ENCODE data around the gene PDIA2. TPM values are rescaled to one million over a fixed set of nuclear protein-coding genes. Genes with fewer than 3 reads are reported as not detected.

The PDIA2 gene
- total RNA-seq, 1 experiment from 2014 or later: not detected

- DNase-seq (ENCODE audit: low spot score): no peak
- Histone ChIP-seq H3K9me3 (ENCODE audit: low read depth, low read length, poor library complexity, severe bottlenecking) (no peaks in the 10 kb centered on the region), H3K4me3 (ENCODE audit: low read depth, low read length, poor library complexity, severe bottlenecking) (no peak overlapping the region), H3K4me1 (ENCODE audit: insufficient read depth, low read length, poor library complexity, severe bottlenecking) (no peaks in the 10 kb centered on the region), H3K27me3 (replicated peaks; ENCODE audit: insufficient read depth, low read depth, low read length, poor library complexity) (peaks cover under 1% of the 10 kb centered on the region), H3K27ac (ENCODE audit: low read depth, low read length, poor library complexity, severe bottlenecking) (no peak overlapping the region), H3K36me3 (ENCODE audit: insufficient read depth, low read length, poor library complexity, severe bottlenecking) (peaks cover 2% of the 10 kb centered on the region)
- CTCF ChIA-PET: no interaction called here
- BruUV-seq (replicated peaks): no TSS peak
- intact Hi-C loops (cut with micrococcal nuclease; ENCODE audit: unreplicated experiment): no loop called here
- TF ChIP-seq EZH2 (IDR thresholded peaks at IDR 0.05; ENCODE audit: borderline replicate concordance, low read depth, low read length, poor library complexity, severe bottlenecking) (no peak), CTCF (conservative IDR thresholded peaks at IDR 0.05; ENCODE audit: low read depth, low read length) (no peak)
- POLR2A ChIA-PET (ENCODE audit: low non-redundant PET): no interaction called here
These were observed 13.7 kb upstream of the PDIA2 start for GRCh38 chr16:269061-269796.

- ChIA-PET CTCF (no interaction called here), POLR2A (ENCODE audit: low non-redundant PET) (no interaction called here)
- Histone ChIP-seq H3K27ac (ENCODE audit: low read depth, low read length, poor library complexity, severe bottlenecking) (no peak overlapping the region), H3K9me3 (ENCODE audit: low read depth, low read length, poor library complexity, severe bottlenecking) (no peaks in the 10 kb centered on the region), H3K4me3 (ENCODE audit: low read depth, low read length, poor library complexity, severe bottlenecking) (no peak overlapping the region), H3K36me3 (ENCODE audit: insufficient read depth, low read length, poor library complexity, severe bottlenecking) (no peaks in the 10 kb centered on the region), H3K4me1 (ENCODE audit: insufficient read depth, low read length, poor library complexity, severe bottlenecking) (no peaks in the 10 kb centered on the region), H3K27me3 (replicated peaks; ENCODE audit: insufficient read depth, low read depth, low read length, poor library complexity) (peaks cover 12% of the 10 kb centered on the region)
- TF ChIP-seq CTCF (conservative IDR thresholded peaks at IDR 0.05; ENCODE audit: low read depth, low read length) (no peak), EZH2 (IDR thresholded peaks at IDR 0.05; ENCODE audit: borderline replicate concordance, low read depth, low read length, poor library complexity, severe bottlenecking) (no peak)
- BruUV-seq (replicated peaks): no TSS peak
- DNase-seq (ENCODE audit: low spot score): no peak
- intact Hi-C loops (cut with micrococcal nuclease; ENCODE audit: unreplicated experiment): no loop called here
These were observed 12.3 kb upstream of the PDIA2 start for GRCh38 chr16:270381-271255.

- no peak for DNase-seq (ENCODE audit: low spot score)
- H3K4me3 ChIP-seq (ENCODE audit: low read depth, low read length, poor library complexity, severe bottlenecking): no peak overlapping the region
- POLR2A ChIA-PET (ENCODE audit: low non-redundant PET): no interaction called here
- intact Hi-C loops (cut with micrococcal nuclease; ENCODE audit: unreplicated experiment): no loop called here
- no peaks in the 10 kb centered on the region for H3K9me3 ChIP-seq (ENCODE audit: low read depth, low read length, poor library complexity, severe bottlenecking)
- no peak overlapping the region for H3K27ac ChIP-seq (ENCODE audit: low read depth, low read length, poor library complexity, severe bottlenecking)
- H3K36me3 ChIP-seq (ENCODE audit: insufficient read depth, low read length, poor library complexity, severe bottlenecking): no peaks in the 10 kb centered on the region
- peaks cover 19% of the 10 kb centered on the region for H3K27me3 ChIP-seq (replicated peaks; ENCODE audit: insufficient read depth, low read depth, low read length, poor library complexity)
- no peak for TF ChIP-seq EZH2 (IDR thresholded peaks at IDR 0.05; ENCODE audit: borderline replicate concordance, low read depth, low read length, poor library complexity, severe bottlenecking)
- TF ChIP-seq CTCF (conservative IDR thresholded peaks at IDR 0.05; ENCODE audit: low read depth, low read length): no peak
- no TSS peak for BruUV-seq (replicated peaks)
- H3K4me1 ChIP-seq (ENCODE audit: insufficient read depth, low read length, poor library complexity, severe bottlenecking): no peaks in the 10 kb centered on the region
- CTCF ChIA-PET: no interaction called here
These were observed 10.1 kb upstream of the PDIA2 start for GRCh38 chr16:272633-273546.

All from A673 (cell line).